CD4-positive, alpha-beta memory T cell (primary cell): Measurements from ENCODE around the gene HSPB2. TPM values are rescaled to one million over a fixed set of nuclear protein-coding genes. Genes with fewer than 3 reads are reported as not detected.

ENCODE experiments used
- CTCF ChIA-PET: fragments of 350-600 bp; sonication (Branson Sonifier 250); formaldehyde crosslinking; loops from one replicate; lab custom pipeline; 2021; ENCODE audit warnings: inconsistent platforms; ENCODE audit not compliant: partially characterized antibody; lab: Charles Lee
- POLR2A ChIA-PET: fragments of 350-600 bp; sonication (Branson Sonifier 250); formaldehyde crosslinking; loops from one replicate; lab custom pipeline; 2021; ENCODE audit not compliant: partially characterized antibody; lab: Charles Lee
- DNase-seq, 5 donors: peaks; one replicate each; pipeline versions ENCODE4 v3.0.0 to v3.0.0-alpha.2; 2020 to 2022; ENCODE audit warnings: mixed read lengths in 1 of 5
- H3K27ac ChIP-seq: one replicate; pipeline ENCODE4 v1.7.0; 2013; ENCODE audit warnings: low read depth, low read length
- H3K27me3 ChIP-seq: 2 replicates; pipeline ENCODE4 v1.7.0; 2013; ENCODE audit warnings: mild to moderate bottlenecking, low read length, moderate library complexity; ENCODE audit not compliant: insufficient read depth
- H3K36me3 ChIP-seq: 2 replicates; pipeline ENCODE4 v1.7.0; 2013; ENCODE audit warnings: mild to moderate bottlenecking, low read length, moderate library complexity; ENCODE audit not compliant: insufficient read depth
- H3K4me1 ChIP-seq: 2 replicates; pipeline ENCODE4 v1.7.0; 2013; ENCODE audit warnings: mild to moderate bottlenecking, low read length, moderate library complexity; ENCODE audit not compliant: insufficient read depth
- H3K4me3 ChIP-seq, 2 donors: one replicate each; pipeline ENCODE4 v1.7.0; 2013; ENCODE audit warnings: low read length in 2 of 2, mild to moderate bottlenecking in 1 of 2
- H3K9me3 ChIP-seq, 2 donors: one replicate each; pipeline ENCODE4 v1.7.0; 2013; ENCODE audit warnings: low read length in 2 of 2, control low read depth in 1 of 2; ENCODE audit not compliant: control insufficient read depth in 1 of 2
- H3K27ac Mint-ChIP-seq, 7 donors: one replicate each; pipeline ENCODE4 v1.8.0; 2020 to 2021; ENCODE audit warnings: mixed read lengths in 7 of 7, mild to moderate bottlenecking in 6 of 7, inconsistent platforms in 3 of 7, moderate library complexity in 3 of 7
- H3K27me3 Mint-ChIP-seq, 2 donors: one replicate each; pipeline ENCODE4 v1.8.0; 2020 to 2021; ENCODE audit warnings: mixed read lengths in 2 of 2
- H3K36me3 Mint-ChIP-seq, 2 donors: one replicate each; pipeline ENCODE4 v1.8.0; 2020 to 2021; ENCODE audit warnings: mixed read lengths in 2 of 2, inconsistent platforms in 1 of 2, mild to moderate bottlenecking in 1 of 2
- H3K4me1 Mint-ChIP-seq, 4 donors: one replicate each; pipeline ENCODE4 v1.8.0; 2020 to 2021; ENCODE audit warnings: mixed read lengths in 4 of 4, mild to moderate bottlenecking in 1 of 4
- H3K4me3 Mint-ChIP-seq, 8 donors: one replicate each; pipeline ENCODE4 v1.8.0; 2020 to 2021; ENCODE audit warnings: mixed read lengths in 8 of 8, mild to moderate bottlenecking in 7 of 8, moderate library complexity in 6 of 8, inconsistent platforms in 3 of 8
- H3K9me3 Mint-ChIP-seq, 8 donors: one replicate each; pipeline ENCODE4 v1.8.0; 2020 to 2021; ENCODE audit warnings: mixed read lengths in 8 of 8, mild to moderate bottlenecking in 5 of 8, inconsistent platforms in 3 of 8, moderate library complexity in 1 of 8
- intact Hi-C: fragments of 100-400 bp; cut with micrococcal nuclease; formaldehyde crosslinking; loops from one replicate; pipeline ENCODE4 v1.15.1; 2023
- polyA plus RNA-seq, 2 donors: library from polyadenylated mRNA; unstranded; fragments of 300-500 nt; fragmentation: Illumina TruSeq; gene quantifications; one replicate each; pipeline ENCODE4 v1.2.3, GENCODE V29; 2021
- total RNA-seq, 2 experiments: library from RNA; stranded (reverse); gene quantifications; one replicate each; pipeline ENCODE4 v1.2.3, GENCODE V29; 2021

HSPB2 gene
- total and polyA plus RNA-seq, 4 experiments from 2014 or later, result not detected

GRCh38 chr11:111941963-111942362 is 29.4 kb downstream of the HSPB2 start:
- Histone ChIP-seq H3K27ac (no peak overlapping the region), H3K27me3 (no peaks in the 10 kb centered on the region), H3K9me3 (no peaks in the 10 kb centered on the region), H3K36me3 (no peaks in the 10 kb centered on the region), H3K4me1 (peaks cover 19% of the 10 kb centered on the region), H3K4me3 (no peak overlapping the region)
- Mint-ChIP-seq H3K4me1 (peaks cover 13 to 32% (median 22%) of the 10 kb centered on the region in 4 donors), H3K36me3 (no peaks in the 10 kb centered on the region), H3K27me3 (no peaks in the 10 kb centered on the region), H3K9me3 (no peaks in the 10 kb centered on the region), H3K27ac (no peak overlapping the region), H3K4me3 (no peak overlapping the region)
- CTCF ChIA-PET, result interaction anchor here (1.0 to 1.9 kb wide), 4 partner anchors 8 to 70 kb away, joined by 3 to 6 read pairs (median 4); no protein-coding TSS in a partner anchor
- no peak for DNase-seq
- intact Hi-C loops, result no loop called here
- POLR2A ChIA-PET, result no interaction called here

DNA sequence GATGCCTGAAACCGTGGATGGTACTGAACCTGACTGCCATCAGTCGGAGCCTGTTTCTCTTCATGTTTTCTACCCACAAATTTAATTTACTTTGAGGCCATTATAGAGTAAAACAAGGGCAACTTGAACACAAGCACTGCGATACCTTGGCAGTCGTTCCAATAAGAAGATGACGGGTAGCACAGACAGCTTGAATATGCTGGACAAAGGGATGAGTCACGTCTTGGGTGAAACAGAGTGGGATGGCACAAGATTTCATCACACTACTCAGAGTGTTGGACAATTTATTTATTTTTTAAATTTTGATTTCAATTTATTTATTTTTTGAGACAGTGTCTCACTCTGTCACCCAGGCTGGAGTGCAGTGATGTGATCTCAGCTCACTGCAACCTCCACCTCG is 30.3 kb downstream of the HSPB2 start:
- H3K27me3 ChIP-seq, result no peaks in the 10 kb centered on the region
- no peak for DNase-seq
- H3K36me3 ChIP-seq, result no peaks in the 10 kb centered on the region
- POLR2A ChIA-PET, result no interaction called here
- H3K4me3 Mint-ChIP-seq, result no peak overlapping the region
- CTCF ChIA-PET, result interaction anchor here (0.6 to 1.9 kb wide), 6 partner anchors 9 to 145 kb away, joined by 3 to 6 read pairs (median 3); no protein-coding TSS in a partner anchor
- H3K9me3 Mint-ChIP-seq, result no peaks in the 10 kb centered on the region
- H3K27ac Mint-ChIP-seq, result no peak overlapping the region
- H3K9me3 ChIP-seq, result no peaks in the 10 kb centered on the region
- intact Hi-C loops, result no loop called here
- no peak overlapping the region for H3K27ac ChIP-seq
- H3K36me3 Mint-ChIP-seq, result no peaks in the 10 kb centered on the region
- peaks cover 12% of the 10 kb centered on the region for H3K4me1 ChIP-seq
- no peaks in the 10 kb centered on the region for H3K27me3 Mint-ChIP-seq
- peaks cover 11 to 23% (median 20%) of the 10 kb centered on the region in 4 donors for H3K4me1 Mint-ChIP-seq
- no peak overlapping the region for H3K4me3 ChIP-seq

GRCh38 chr11:111944139-111944538 is 31.6 kb downstream of the HSPB2 start:
- Mint-ChIP-seq H3K4me1 (peaks cover 0 to 10% (median 8%) of the 10 kb centered on the region in 4 donors), H3K27me3 (no peaks in the 10 kb centered on the region), H3K27ac (peak overlapping the region in 2 of 7 donors; percentile 41 to 87), H3K9me3 (no peaks in the 10 kb centered on the region), H3K4me3 (no peak overlapping the region), H3K36me3 (no peaks in the 10 kb centered on the region)
- H3K36me3 ChIP-seq, result no peaks in the 10 kb centered on the region
- ChIA-PET CTCF (interaction anchor here (1.4 to 1.6 kb wide), 2 partner anchors 36 to 38 kb away, joined by 3 to 8 read pairs; no protein-coding TSS in a partner anchor), POLR2A (no interaction called here)
- no peak overlapping the region for H3K27ac ChIP-seq
- DNase-seq, result no peak
- peaks cover under 1% of the 10 kb centered on the region for H3K4me1 ChIP-seq
- H3K4me3 ChIP-seq, result no peak overlapping the region
- intact Hi-C loops, result no loop called here
- H3K9me3 ChIP-seq, result no peaks in the 10 kb centered on the region
- no peaks in the 10 kb centered on the region for H3K27me3 ChIP-seq

DNA sequence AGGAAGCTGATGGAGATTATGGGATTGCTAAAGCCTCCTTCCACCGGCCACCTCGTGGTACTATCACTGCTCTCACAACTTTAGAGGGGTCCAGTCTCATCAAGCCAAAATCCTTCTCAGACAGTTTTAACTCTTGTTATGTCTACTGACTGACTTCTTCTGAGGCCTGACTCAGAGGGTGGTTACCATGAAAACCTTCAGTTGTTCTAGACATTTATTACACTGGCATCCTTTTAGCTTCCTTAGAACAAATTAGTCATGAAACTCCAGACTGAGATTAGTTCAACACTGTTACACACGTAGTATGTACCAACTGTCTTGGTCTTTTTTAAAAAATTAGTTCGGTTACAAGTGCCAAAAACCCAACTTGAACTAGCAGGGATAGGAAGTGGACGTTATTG is 32.1 kb downstream of the HSPB2 start:
- H3K27me3 Mint-ChIP-seq, result peaks cover 0 to 3% of the 10 kb centered on the region in 2 donors
- Histone ChIP-seq H3K27ac (no peak overlapping the region), H3K4me3 (no peak overlapping the region), H3K36me3 (no peaks in the 10 kb centered on the region), H3K4me1 (no peaks in the 10 kb centered on the region), H3K9me3 (no peaks in the 10 kb centered on the region), H3K27me3 (no peaks in the 10 kb centered on the region)
- POLR2A ChIA-PET, result no interaction called here
- no peak overlapping the region for H3K27ac Mint-ChIP-seq
- H3K4me1 Mint-ChIP-seq, result peaks cover 0 to 5% (median 5%) of the 10 kb centered on the region in 4 donors
- CTCF ChIA-PET, result interaction anchor here (1.4 to 1.6 kb wide), 2 partner anchors 35 to 37 kb away, joined by 3 to 8 read pairs; no protein-coding TSS in a partner anchor
- intact Hi-C loops, result no loop called here
- H3K4me3 Mint-ChIP-seq, result no peak overlapping the region
- no peaks in the 10 kb centered on the region for H3K36me3 Mint-ChIP-seq
- H3K9me3 Mint-ChIP-seq, result no peaks in the 10 kb centered on the region
- no peak for DNase-seq

DNA sequence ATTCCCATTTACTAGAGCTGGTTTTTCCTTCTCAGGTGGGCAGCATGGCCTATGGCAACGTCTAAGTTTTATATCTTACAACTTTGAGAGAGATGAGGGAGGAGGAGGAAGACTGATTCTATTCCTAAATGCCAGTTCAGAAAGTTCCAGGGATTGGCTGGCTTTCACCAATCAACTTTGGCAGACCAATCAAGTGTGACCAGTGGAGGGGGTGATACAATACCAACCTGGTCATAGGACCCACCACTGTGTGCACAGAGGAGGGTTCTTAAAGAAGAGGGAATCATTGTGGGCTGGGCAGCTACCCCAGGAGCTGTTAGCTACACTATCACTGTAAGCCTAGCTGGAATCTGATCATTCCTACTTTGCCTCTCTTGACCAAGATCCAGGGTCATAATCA is 32.7 kb downstream of the HSPB2 start:
- ChIA-PET CTCF (interaction anchor here (0.6 to 1.2 kb wide), 2 partner anchors 10 to 13 kb away, joined by 3 to 5 read pairs; no protein-coding TSS in a partner anchor), POLR2A (no interaction called here)
- H3K27ac Mint-ChIP-seq, result no peak overlapping the region
- H3K27me3 Mint-ChIP-seq, result peaks cover 0 to 3% of the 10 kb centered on the region in 2 donors
- H3K36me3 Mint-ChIP-seq, result no peaks in the 10 kb centered on the region
- no peaks in the 10 kb centered on the region for H3K9me3 Mint-ChIP-seq
- no peaks in the 10 kb centered on the region for H3K36me3 ChIP-seq
- no peak overlapping the region for H3K27ac ChIP-seq
- H3K9me3 ChIP-seq, result no peaks in the 10 kb centered on the region
- H3K4me3 ChIP-seq, result no peak overlapping the region
- no peaks in the 10 kb centered on the region for H3K27me3 ChIP-seq
- DNase-seq, result no peak
- intact Hi-C loops, result no loop called here
- H3K4me1 Mint-ChIP-seq, result peaks cover 0 to 5% (median 5%) of the 10 kb centered on the region in 4 donors
- H3K4me3 Mint-ChIP-seq, result no peak overlapping the region
- H3K4me1 ChIP-seq, result no peaks in the 10 kb centered on the region

DNA sequence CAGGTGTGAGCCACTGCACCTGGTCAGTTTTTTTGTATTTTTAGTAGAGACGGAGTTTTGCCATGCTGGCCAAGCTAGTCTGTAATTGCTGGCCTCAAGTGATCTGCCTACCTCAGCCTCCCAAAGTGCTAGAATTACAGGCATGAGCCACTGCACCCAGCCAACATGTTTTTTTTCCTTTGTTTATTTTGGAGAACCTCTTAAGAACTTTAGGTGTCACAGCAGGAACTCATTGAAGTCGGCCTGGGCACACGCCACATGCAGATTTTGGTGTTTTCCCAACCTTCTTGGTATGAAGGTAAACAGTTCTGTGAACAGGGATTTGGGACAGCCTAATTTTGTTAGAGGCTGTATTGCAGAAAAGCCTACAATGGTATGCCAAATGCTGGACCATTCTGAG is 34.0 kb downstream of the HSPB2 start:
- CTCF ChIA-PET, result interaction anchor here (0.8 kb wide), 1 partner anchor 15 kb away, joined by 3 read pairs; no protein-coding TSS in a partner anchor

DNA sequence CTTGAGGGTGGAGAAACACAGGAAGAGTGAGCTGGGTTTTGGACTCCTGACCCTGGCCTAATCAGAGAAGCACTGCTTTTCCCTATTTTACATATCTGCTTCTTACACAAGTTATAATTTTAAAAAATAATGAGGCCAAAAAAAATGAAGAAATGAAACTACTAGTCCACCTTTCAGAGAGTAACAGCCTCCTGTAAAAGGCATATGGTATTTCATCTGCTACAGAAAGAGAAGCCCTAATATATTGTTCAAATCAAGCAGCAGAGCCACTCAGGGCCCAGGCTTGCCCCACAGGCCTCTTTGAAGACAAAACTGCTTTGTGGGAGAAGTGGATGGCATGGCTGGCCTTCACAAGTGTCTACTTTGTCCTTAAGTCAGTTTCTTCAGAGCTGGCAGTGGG is 34.6 kb downstream of the HSPB2 start:
- Histone ChIP-seq H3K36me3 (no peaks in the 10 kb centered on the region), H3K4me1 (no peaks in the 10 kb centered on the region), H3K9me3 (no peaks in the 10 kb centered on the region), H3K4me3 (no peak overlapping the region), H3K27me3 (no peaks in the 10 kb centered on the region), H3K27ac (no peak overlapping the region)
- no peak overlapping the region for H3K4me3 Mint-ChIP-seq
- no peaks in the 10 kb centered on the region for H3K9me3 Mint-ChIP-seq
- POLR2A ChIA-PET, result no interaction called here
- no peak for DNase-seq
- intact Hi-C loops, result no loop called here
- H3K27ac Mint-ChIP-seq, result no peak overlapping the region
- no peaks in the 10 kb centered on the region for H3K36me3 Mint-ChIP-seq
- peaks cover 0 to 3% of the 10 kb centered on the region in 2 donors for H3K27me3 Mint-ChIP-seq
- H3K4me1 Mint-ChIP-seq, result peaks cover 0 to 5% (median 5%) of the 10 kb centered on the region in 4 donors
- CTCF ChIA-PET, result interaction anchor here (0.8 kb wide), 1 partner anchor 16 kb away, joined by 3 read pairs; no protein-coding TSS in a partner anchor

More for the DNA sequence above, 34.0 kb downstream of the HSPB2 start:
- no peak overlapping the region for H3K4me3 Mint-ChIP-seq
- Histone ChIP-seq H3K27me3 (no peaks in the 10 kb centered on the region), H3K36me3 (no peaks in the 10 kb centered on the region), H3K4me3 (no peak overlapping the region), H3K27ac (no peak overlapping the region), H3K4me1 (no peaks in the 10 kb centered on the region), H3K9me3 (no peaks in the 10 kb centered on the region)
- intact Hi-C loops, result no loop called here
- H3K27ac Mint-ChIP-seq, result no peak overlapping the region
- H3K4me1 Mint-ChIP-seq, result peaks cover 0 to 5% (median 5%) of the 10 kb centered on the region in 4 donors
- H3K27me3 Mint-ChIP-seq, result peaks cover 0 to 3% of the 10 kb centered on the region in 2 donors
- no peak for DNase-seq
- H3K9me3 Mint-ChIP-seq, result no peaks in the 10 kb centered on the region
- POLR2A ChIA-PET, result no interaction called here
- H3K36me3 Mint-ChIP-seq, result no peaks in the 10 kb centered on the region
